Astrocyte of the cerebellum (primary cell): ENCODE data around the gene MUSTN1.
A peak's percentile ranks its signal among the peaks of the same experiment; 100 is the strongest.

ENCODE experiments used
- DNase-seq: peaks from one replicate; pipeline ENCODE4 v3.0.0-alpha.2; 2011; ENCODE audit warnings: low read depth
- H3K4me3 ChIP-seq: 2 replicates; pipeline ENCODE4 v1.5.1; 2011; ENCODE audit warnings: mild to moderate bottlenecking, low read depth, low read length, moderate library complexity
- CTCF ChIP-seq: IDR thresholded peaks from 2 replicates; pipeline ENCODE4 v1.5.1; 2012; ENCODE audit warnings: low read length, low read depth, moderate library complexity, mild to moderate bottlenecking; ENCODE audit errors: missing control alignments
- in situ Hi-C: cut with HindIII; loops from 2 replicates; pipeline ENCODE4 v1.10.0; 2017; ENCODE audit warnings: low sequenced_read_pairs

The MUSTN1 gene

GRCh38 chr3:52834871-52835501 lies at the start of gene MUSTN1:
MUSTN1 (minus strand) TSS chr3:52835019; CDS start chr3:52834948, 71 bp downstream.
- no peak for DNase-seq
- TF ChIP-seq CTCF, result no peak

GRCh38 chr3:52882377-52882776 lies 47.6 kb upstream of the MUSTN1 start:
- H3K4me3 ChIP-seq, result no peak overlapping the region
- no peak for DNase-seq
- TF ChIP-seq CTCF, result no peak
- in situ Hi-C loops, result no loop called here

More at GRCh38 chr3:52834871-52835501, at the start of gene MUSTN1:
- H3K4me3 ChIP-seq, result no peak within 1 kb of the TSS
- in situ Hi-C loops, result loop anchor here (5.0 kb wide), 2 partner anchors 53 to 62 kb away; partner anchors contain the start of gene STIMATE

- in situ Hi-C loops, result no loop called here
- no peak overlapping the region for H3K4me3 ChIP-seq
- no peak for TF ChIP-seq CTCF
- DNase-seq, result no peak
These were observed 47.1 kb upstream of the MUSTN1 start for GRCh38 chr3:52881871-52882270.

GRCh38 chr3:52880474-52880873 lies 45.7 kb upstream of the MUSTN1 start:
- TF ChIP-seq CTCF, result no peak
- H3K4me3 ChIP-seq, result no peak overlapping the region
- no peak for DNase-seq
- in situ Hi-C loops, result no loop called here

- TF ChIP-seq CTCF, result no peak
- DNase-seq, result no peak
- in situ Hi-C loops, result no loop called here
- no peak overlapping the region for H3K4me3 ChIP-seq
These were observed 45.2 kb upstream of the MUSTN1 start for GRCh38 chr3:52880047-52880446.

- TF ChIP-seq CTCF, result no peak
- in situ Hi-C loops, result no loop called here
- no peak for DNase-seq
- H3K4me3 ChIP-seq, result no peak overlapping the region
These were observed 44.8 kb upstream of the MUSTN1 start for GRCh38 chr3:52879581-52879980.

- H3K4me3 ChIP-seq, result no peak overlapping the region
- DNase-seq, result no peak
- TF ChIP-seq CTCF, result peak; percentile 15
- in situ Hi-C loops, result no loop called here
These were observed 44.3 kb upstream of the MUSTN1 start for GRCh38 chr3:52879090-52879489.
